ENCODE data around the gene HELB.
"Not testable (repeated sequence)": the region's sequence is repeated elsewhere in the genome, so short reads cannot be mapped to it uniquely, and the experiment has no call there.

The HELB gene

GRCh38 chr12:66303316-66303804 is 1.1 kb downstream of the HELB start:
- peak; percentile 44 for ATAC-seq
- DNase-seq, result not testable (repeated sequence)

- ATAC-seq (no peak), DNase-seq (no peak)
These were observed 2.1 kb downstream of the HELB start for GRCh38 chr12:66304296-66304900.

- DNase-seq, result no peak
- peak; percentile 28 for ATAC-seq
These were observed 7.3 kb downstream of the HELB start for GRCh38 chr12:66309606-66310005.

GRCh38 chr12:66312189-66312588 is 9.9 kb downstream of the HELB start:
- DNase-seq, result no peak
- ATAC-seq, result no peak

DNA sequence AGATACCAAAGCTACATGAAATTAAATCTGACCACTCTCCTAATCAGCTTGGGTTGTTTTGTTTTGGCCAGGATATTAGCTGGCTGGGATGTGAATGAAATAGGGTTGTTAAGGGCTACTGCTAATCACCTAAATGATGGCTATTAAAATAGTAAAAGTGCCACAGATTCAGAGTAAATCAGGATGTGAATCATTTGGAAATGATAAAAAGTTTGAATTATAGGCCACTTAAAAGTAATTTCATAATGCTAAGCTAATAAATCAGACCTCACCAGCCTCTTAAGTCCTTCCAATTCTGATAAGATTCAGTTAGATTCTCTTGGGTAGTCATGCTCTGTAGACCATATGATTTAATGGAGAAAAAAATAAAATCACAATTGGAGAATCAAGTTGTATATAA is 12.0 kb downstream of the HELB start:
- ATAC-seq (no peak), DNase-seq (no peak)

GRCh38 chr12:66319266-66319954 is 17.1 kb downstream of the HELB start:
- ATAC-seq (no peak), DNase-seq (no peak)

GRCh38 chr12:66320996-66321395 is 18.7 kb downstream of the HELB start:
- no peak for DNase-seq

GRCh38 chr12:66321435-66321834 is 19.1 kb downstream of the HELB start:
- no peak for ATAC-seq
- no peak for DNase-seq

More at GRCh38 chr12:66320996-66321395, 18.7 kb downstream of the HELB start:
- no peak for ATAC-seq

DNA sequence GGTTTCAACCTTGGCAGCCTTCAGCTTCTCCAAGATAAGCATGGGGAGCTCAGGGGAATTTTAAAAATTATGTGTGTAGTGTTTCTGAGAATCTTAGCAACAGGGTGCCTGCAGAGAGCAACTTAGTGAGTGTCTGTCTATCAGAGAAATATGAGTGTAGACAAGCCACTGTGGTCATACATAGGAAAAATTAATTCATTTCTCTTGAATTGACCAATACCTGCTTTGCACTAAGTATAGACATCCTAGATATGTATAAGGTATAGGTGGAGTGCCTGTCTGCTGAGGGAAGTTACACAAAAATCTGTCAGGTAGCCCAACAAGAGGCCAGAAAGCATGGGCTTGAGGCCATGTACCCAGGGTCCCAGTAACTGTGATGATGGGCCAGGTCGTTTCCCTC is 20.7 kb downstream of the HELB start:
- DNase-seq (no peak), ATAC-seq (peak; percentile 63)

GRCh38 chr12:66329941-66330340 is 27.6 kb downstream of the HELB start:
- no peak for DNase-seq

GRCh38 chr12:66331016-66331415 is 28.7 kb downstream of the HELB start:
- DNase-seq (no peak), ATAC-seq (no peak)

More at GRCh38 chr12:66329941-66330340, 27.6 kb downstream of the HELB start:
- ATAC-seq, result no peak

GRCh38 chr12:66331814-66332213 is 29.5 kb downstream of the HELB start:
- ATAC-seq (peak; percentile 23), DNase-seq (no peak)

DNA sequence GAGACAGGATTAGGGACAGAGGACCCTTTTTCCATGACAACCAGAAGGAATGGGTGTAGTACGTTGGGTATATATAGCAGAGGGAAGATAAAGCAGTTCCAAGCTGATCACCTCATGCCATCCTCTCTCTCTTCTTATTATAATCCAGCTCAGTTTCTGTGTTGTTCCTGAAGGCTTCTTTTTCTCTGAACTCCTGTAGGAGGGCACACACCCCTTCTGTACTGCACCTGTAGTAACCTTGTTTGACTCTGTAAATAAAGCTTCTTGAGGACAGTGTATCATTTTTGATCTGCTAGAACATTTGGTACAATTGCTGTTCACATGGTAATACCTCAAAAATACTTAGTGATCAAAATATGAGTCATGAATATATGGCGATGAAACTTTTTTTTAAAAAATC is 33.5 kb downstream of the HELB start:
- ATAC-seq (no peak), DNase-seq (no peak)

GRCh38 chr12:66337381-66338010 is 35.2 kb downstream of the HELB start:
- no peak for ATAC-seq
- no peak for DNase-seq

DNA sequence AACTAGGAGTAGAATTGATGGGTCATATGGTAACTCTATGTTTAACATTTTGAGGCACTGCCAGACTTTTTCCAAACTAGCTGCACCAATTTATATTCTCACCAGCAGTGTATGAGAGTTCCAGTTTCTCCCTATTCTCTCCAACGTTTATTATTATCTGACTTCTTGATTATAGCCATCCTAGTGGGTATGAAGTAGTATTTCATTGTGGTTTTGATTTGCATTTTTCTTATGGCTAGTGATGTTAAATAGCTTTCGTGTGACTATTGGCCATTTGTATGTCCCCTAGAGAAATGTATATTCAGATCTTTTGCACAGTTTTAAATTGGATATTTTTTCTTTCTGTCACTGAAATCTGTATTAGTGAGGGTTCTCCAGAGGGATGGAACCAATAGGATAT is 37.8 kb downstream of the HELB start:
- ATAC-seq, result no peak
- DNase-seq, result no peak

DNA sequence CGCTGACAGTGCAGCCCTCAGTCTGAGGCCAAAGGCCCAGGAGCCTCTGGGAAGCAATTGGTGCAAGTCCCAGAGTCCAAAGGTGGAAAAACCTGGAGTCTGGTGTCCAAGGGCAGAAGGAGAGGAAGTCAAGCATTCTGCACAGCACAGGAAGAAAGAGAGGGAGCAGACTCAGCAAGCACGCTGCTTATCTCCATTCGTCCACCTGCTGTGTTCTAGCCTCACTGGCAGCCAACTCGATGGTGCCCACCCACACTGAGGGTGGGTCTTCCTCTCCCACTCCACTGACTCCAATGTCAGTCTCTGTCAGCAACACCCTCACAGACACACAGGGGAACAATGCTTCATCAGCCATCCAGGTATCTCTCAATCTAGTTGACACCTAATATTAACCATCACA is 38.8 kb downstream of the HELB start:
- DNase-seq, result no peak
- no peak for ATAC-seq

GRCh38 chr12:66345212-66345611 is 42.9 kb downstream of the HELB start:
- no peak for ATAC-seq
- DNase-seq, result no peak

DNA sequence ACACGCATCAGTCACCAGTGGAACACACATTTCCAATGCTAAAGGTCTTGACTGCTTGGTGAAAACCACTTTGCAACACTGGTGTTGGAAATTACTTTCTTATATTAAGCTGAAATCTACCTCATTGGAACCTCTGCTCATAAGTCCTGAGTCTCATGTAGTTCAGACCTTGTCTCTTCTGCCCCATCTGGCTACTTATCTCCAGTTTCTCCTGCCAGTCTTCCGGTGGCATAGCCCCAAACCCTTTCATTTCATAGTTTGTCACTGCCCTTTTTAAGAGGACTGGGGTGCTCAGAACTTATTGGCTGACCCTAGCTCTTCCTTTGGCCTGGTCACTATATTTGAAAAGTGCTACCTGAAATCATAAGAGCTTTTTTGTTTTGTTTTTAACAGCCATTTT is 43.7 kb downstream of the HELB start:
- no peak for ATAC-seq
- no peak for DNase-seq

GRCh38 chr12:66351301-66351700 is 49.0 kb downstream of the HELB start:
- ATAC-seq, result no peak
- no peak for DNase-seq

DNA sequence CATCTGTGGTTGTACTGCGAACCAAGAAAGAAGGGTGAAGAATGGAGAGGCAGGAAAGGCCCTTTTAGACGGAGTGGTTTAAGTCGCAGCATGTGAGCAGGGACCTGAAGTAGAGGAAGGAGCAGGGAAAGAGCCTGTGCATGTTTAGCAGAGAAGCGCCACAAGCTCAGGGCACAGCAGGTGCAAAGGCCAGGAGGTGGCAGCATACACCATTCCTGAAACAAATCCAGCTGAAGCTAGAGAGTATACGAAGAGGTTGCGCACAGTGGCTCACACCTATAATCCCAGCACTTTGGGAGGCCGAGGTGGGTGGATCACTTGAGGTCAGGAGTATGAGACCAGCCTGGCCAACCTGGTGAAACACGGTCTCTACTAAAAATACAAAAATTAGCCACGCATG is 49.9 kb downstream of the HELB start:
- ATAC-seq (no peak), DNase-seq (peak; percentile 9)

DNA sequence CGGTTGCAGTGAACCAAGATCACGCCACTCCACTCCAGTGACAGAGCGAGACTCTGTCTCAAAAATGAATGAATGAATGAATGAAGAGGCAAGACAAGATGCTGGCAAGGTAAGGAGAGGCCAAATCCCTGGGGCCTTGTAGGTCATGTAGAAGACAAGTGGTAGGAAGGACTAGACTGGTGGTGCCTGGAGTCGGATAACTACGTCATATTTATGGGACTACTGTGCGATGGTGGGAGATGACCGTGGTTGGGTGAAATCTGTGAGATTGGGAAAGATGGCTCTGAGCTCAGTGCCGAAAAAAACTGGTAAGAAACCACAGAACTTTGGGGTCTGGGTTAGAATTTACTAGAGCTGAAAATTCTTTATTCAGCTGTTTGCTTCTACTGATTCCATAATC is 50.6 kb downstream of the HELB start:
- DNase-seq (no peak), ATAC-seq (no peak)

DNA sequence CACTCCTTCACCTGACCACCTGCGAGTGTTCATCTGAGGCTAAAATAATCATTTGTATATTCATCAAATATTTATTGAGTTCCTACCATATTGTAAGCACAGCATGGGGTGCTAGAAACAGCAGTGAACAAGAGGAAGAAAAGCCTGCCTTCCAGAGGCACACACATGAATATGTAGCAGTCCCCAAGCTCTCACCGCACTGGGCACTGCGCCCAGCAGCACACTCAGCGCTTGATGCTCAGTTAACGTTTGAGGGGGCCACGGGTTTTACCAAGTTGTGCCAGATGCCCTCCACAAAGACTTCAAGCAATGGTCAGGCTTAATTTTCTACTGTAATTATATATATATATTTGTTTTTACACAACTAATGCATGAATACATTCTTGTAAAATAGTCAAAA is 52.0 kb downstream of the HELB start:
- no peak for DNase-seq

DNA sequence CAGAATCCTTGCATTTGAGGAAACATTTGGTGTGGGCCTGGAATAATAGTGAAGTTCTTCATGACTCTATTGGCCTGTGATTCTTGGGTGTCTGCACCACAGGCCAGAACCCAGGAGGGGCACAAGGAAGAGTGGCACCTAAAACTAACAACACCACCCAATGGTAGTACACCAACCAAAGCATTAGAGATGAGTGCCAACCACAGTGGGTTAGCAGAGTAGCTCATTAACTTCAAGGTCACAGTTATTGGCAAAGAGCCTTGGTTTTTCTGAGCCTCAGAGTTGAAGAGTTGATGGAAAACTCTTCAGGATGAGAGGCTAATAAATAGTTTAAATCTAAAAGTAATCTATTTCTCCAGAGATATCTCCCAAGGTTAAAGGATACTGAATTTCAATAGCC is 57.0 kb downstream of the HELB start:
- no peak for ATAC-seq
- DNase-seq, result no peak

More for the DNA sequence above, 52.0 kb downstream of the HELB start:
- no peak for ATAC-seq

DNA sequence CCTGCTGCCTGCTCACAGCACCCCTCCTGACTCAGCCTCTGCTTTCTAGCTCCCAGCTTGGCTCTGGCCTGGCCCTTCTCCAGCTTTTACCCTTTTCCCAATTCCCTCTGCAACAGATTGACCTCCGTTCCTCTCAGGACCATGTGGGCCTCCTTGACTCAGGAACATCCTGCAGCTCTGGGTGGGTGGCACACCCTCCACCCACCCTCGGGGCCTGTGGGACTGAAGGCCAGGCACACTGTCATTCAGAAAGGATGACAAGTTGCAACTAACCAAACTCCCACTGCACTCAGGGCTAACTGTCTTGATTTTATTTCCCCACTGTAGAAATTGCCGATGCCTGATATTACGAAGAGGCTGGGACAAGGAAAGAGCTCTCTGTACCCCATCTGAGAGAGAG is 59.4 kb downstream of the HELB start:
- no peak for ATAC-seq
- DNase-seq, result no peak
